GM12878 (cell line): ENCODE measurements around the gene FABP7. TPM values are rescaled to one million over a fixed set of nuclear protein-coding genes. Genes with fewer than 3 reads are reported as not detected.

Experiments
- ATAC-seq: fragments of 200-7000 bp; cut with Tn5 transposase; 3 replicates; pipeline ENCODE4 v1.9.1; 2020; ENCODE audit warnings: mild to moderate bottlenecking, moderate library complexity
- BruUV-seq: library from RNA; stranded (reverse); fragments of 400-500 nt; replicated peaks from 2 replicates; lab custom pipeline; 2021; lab: Mats Ljungman, UMichigan
- CTCF ChIA-PET: fragments of 300-600 bp; sonication (Branson Sonifier 250); formaldehyde crosslinking; extraction: SDS; loops from one replicate; lab custom pipeline; 2021; ENCODE audit warnings: inconsistent platforms; lab: Yijun Ruan, JAX
- POLR2A ChIA-PET: fragments of 350-600 bp; formaldehyde crosslinking; extraction: SDS; loops from one replicate; lab custom pipeline; 2021; ENCODE audit warnings: inconsistent platforms; lab: Charles Lee
- RAD21 ChIA-PET: fragments of 300-600 bp; sonication (Branson Sonifier 250); formaldehyde crosslinking; loops from one replicate; lab custom pipeline; 2023; ENCODE audit warnings: antibody characterized with exemption; ENCODE audit not compliant: unreplicated experiment; lab: Charles Lee
- SMC1A ChIA-PET: fragments of 300-600 bp; sonication (Branson Sonifier 250); formaldehyde crosslinking; loops from one replicate; lab custom pipeline; 2023; ENCODE audit not compliant: unreplicated experiment, uncharacterized antibody; lab: Charles Lee
- DNase-seq: peaks from one replicate; pipeline ENCODE4 v3.0.0-alpha.2; 2011; ENCODE audit warnings: low read depth, low spot score
- FAIRE-seq: peaks from 3 replicates; lab custom pipeline; 2011; peaks lifted over from hg19 to GRCh38; lab: Jason Lieb, UNC
- H2AFZ ChIP-seq: 2 replicates; pipeline ENCODE4 v1.6.0; 2011; ENCODE audit warnings: low read depth, low read length, control low read depth; ENCODE audit not compliant: control insufficient read depth
- H3K27ac ChIP-seq: 2 replicates; pipeline ENCODE4 v1.5.1; 2011; ENCODE audit warnings: control low read depth; ENCODE audit not compliant: control insufficient read depth, insufficient read depth
- H3K27me3 ChIP-seq, 2 experiments: replicated peaks in 1 of 2; 2 replicates each; pipeline versions ENCODE4 v1.6.0 to v1.6.1; 2011; ENCODE audit warnings: low read length in 1 of 2; ENCODE audit not compliant: control insufficient read depth in 2 of 2, insufficient read depth in 2 of 2
- H3K36me3 ChIP-seq, 2 experiments: 2 replicates each; pipeline ENCODE4 v1.5.1; 2011; ENCODE audit warnings: low read length in 1 of 2; ENCODE audit not compliant: control insufficient read depth in 2 of 2, insufficient read depth in 2 of 2
- H3K4me1 ChIP-seq: 2 replicates; pipeline ENCODE4 v1.6.1; 2011; ENCODE audit warnings: mild to moderate bottlenecking, low read length, moderate library complexity, mixed read lengths; ENCODE audit not compliant: control insufficient read depth, insufficient read depth
- H3K4me2 ChIP-seq: 2 replicates; pipeline ENCODE4 v1.6.0; 2011; ENCODE audit warnings: control low read depth; ENCODE audit not compliant: control insufficient read depth, insufficient read depth
- H3K4me3 ChIP-seq: fragments of 200-600 bp; sonication (generic); 2 replicates; pipeline ENCODE4 v1.5.1; 2016
- H3K79me2 ChIP-seq: 2 replicates; pipeline ENCODE4 v1.6.0; 2011; ENCODE audit warnings: low read length; ENCODE audit not compliant: control insufficient read depth, insufficient read depth
- H3K9ac ChIP-seq: 2 replicates; pipeline ENCODE4 v1.8.0; 2011; ENCODE audit warnings: low read length, control low read depth, mixed read lengths; ENCODE audit not compliant: control insufficient read depth, insufficient read depth
- H3K9me3 ChIP-seq: replicated peaks from 3 replicates; pipeline ENCODE4 v1.5.1; 2011; ENCODE audit warnings: mild to moderate bottlenecking, low read length; ENCODE audit not compliant: control insufficient read depth, insufficient read depth
- H4K20me1 ChIP-seq: 2 replicates; pipeline ENCODE4 v1.6.0; 2011; ENCODE audit not compliant: control insufficient read depth, insufficient read depth
- EED ChIP-seq: sonication (generic); IDR thresholded peaks from 2 replicates; pipeline ENCODE4 v1.6.1; 2016; ENCODE audit warnings: antibody characterized with exemption, low read depth
- MEF2B ChIP-seq: fragments of 450-650 bp; IDR thresholded peaks from 2 replicates; pipeline ENCODE4 v1.6.1; 2018; ENCODE audit warnings: mild to moderate bottlenecking, moderate library complexity; ENCODE audit not compliant: partially characterized antibody, poor library complexity, severe bottlenecking
- SMAD5 ChIP-seq: IDR thresholded peaks from 2 replicates; pipeline ENCODE4 v1.6.1; 2016; ENCODE audit warnings: antibody characterized with exemption, low read depth
- ZBTB40 ChIP-seq: fragments of 450-650 bp; IDR thresholded peaks from 2 replicates; pipeline ENCODE4 v1.6.1; 2016; ENCODE audit warnings: mild to moderate bottlenecking, moderate library complexity, borderline replicate concordance
- WGBS: methylation state at CpG from one replicate; pipeline ENCODE4 v1.1.6; 2016; ENCODE audit warnings: low lambda C conversion rate; ENCODE audit not compliant: insufficient replicate concordance, insufficient coverage; ENCODE audit errors: missing lambda C conversion rate; 5-methylcytosine and 5-hydroxymethylcytosine counted together
- in situ Hi-C: fragments of 300-500 bp; cut with MboI; formaldehyde crosslinking; loops from 9 replicates; pipeline ENCODE4 v1.14.3; 2018; ENCODE audit warnings: mixed read lengths
- intact Hi-C: fragments of 100-400 bp; cut with micrococcal nuclease; formaldehyde crosslinking; loops from one replicate; pipeline ENCODE4 v1.14.2; 2022; ENCODE audit not compliant: unreplicated experiment
- polyA plus RNA-seq, 11 experiments: library from polyadenylated mRNA; depleted of rRNA in 4 of 11; unstranded in 6 of 11; stranded (reverse) in 5 of 11; fragments of >200 nt; fragmentation: Nextera tagmentation in 4 of 11; fragmentation: Illumina TruSeq in 1 of 11; extraction: Ambion mirVana in 4 of 11; extraction: Trizol in 1 of 11; gene quantifications; 1 replicate in 1 of 11; 2 replicates in 10 of 11; pipeline versions ENCODE4 v1.2.1 to v1.2.3, GENCODE V29; 2011 to 2016; ENCODE audit warnings: inconsistent platforms in 2 of 11, missing spikeins in 2 of 11, low read depth in 1 of 11
- total RNA-seq, 4 experiments: library from RNA; depleted of rRNA in 3 of 4; stranded (reverse); fragments of >200 nt in 3 of 4; fragmentation: Illumina TruSeq in 1 of 4; extraction: Trizol in 1 of 4; gene quantifications; 2 replicates each; pipeline versions ENCODE4 v1.2.1 to v1.2.3, GENCODE V29; 2013 to 2021

Gene FABP7
- total and polyA plus RNA-seq, 10 of the 15 experiments (the other 5 are each of a cell fraction or from before 2014, with no cell fraction given) = not detected

DNA sequence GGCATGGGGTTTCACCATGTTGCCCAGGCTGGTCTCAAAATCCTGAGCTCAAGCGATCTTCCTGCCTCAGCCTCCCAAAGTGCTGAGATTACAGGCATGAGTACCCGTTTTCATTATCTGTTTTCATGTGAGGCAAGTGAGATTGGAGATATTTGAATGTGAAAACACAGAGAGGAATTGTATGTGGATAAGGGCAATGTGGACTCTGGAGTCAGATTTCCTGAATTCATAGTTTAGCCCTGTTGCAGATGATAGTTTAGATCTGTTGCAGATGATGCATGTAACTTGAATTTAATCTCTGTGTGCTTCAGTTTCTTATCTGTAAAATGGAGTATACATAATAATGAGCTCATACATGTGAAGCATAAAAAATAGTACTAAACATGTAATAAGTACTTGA is 13.2 kb downstream of the FABP7 start (continued):
- TF ChIP-seq MEF2B (no peak), SMAD5 (no peak)

GRCh38 chr6:122797537-122797936 is 18.0 kb downstream of the FABP7 start:
- H2AFZ ChIP-seq = no peak overlapping the region

More at GRCh38 chr6:122797537-122797936, 18.0 kb downstream of the FABP7 start:
- Histone ChIP-seq H3K36me3 (no peaks in the 10 kb centered on the region), H3K9ac (no peak overlapping the region), H3K4me3 (no peak overlapping the region), H3K79me2 (no peaks in the 10 kb centered on the region), H3K4me1 (no peaks in the 10 kb centered on the region), H3K4me2 (no peak overlapping the region), H4K20me1 (no peaks in the 10 kb centered on the region), H3K9me3 (no peaks in the 10 kb centered on the region)
- FAIRE-seq = no peak
- ChIA-PET SMC1A (interaction anchor here (0.6 to 4.6 kb wide), 16 partner anchors 8 to 155 kb away, joined by 3 to 48 read pairs (median 8); partner anchors contain the start of gene SMPDL3A), RAD21 (interaction anchor here (1.1 to 3.6 kb wide), 14 partner anchors 8 to 306 kb away, joined by 3 to 23 read pairs (median 8); partner anchors contain the start of gene SMPDL3A), CTCF (interaction anchor here (1.1 to 7.5 kb wide), 15 partner anchors 8 to 133 kb away, joined by 3 to 59 read pairs (median 6); partner anchors contain the start of gene SMPDL3A)
- WGBS = 47% methylated on average over 3 of the region's 3 CpGs
- no TSS peak for BruUV-seq
- no peak for TF ChIP-seq EED
- peak; percentile 79; the same call in 1 of the 2 replicates for TF ChIP-seq ZBTB40
- TF ChIP-seq, all 136 proteins: peak for 1
- in situ Hi-C loops = no loop called here
- no peak overlapping the region for H3K27ac ChIP-seq
- no peak for ATAC-seq
- no peaks in the 10 kb centered on the region for H3K27me3 ChIP-seq
- POLR2A ChIA-PET = interaction anchor here (2.2 to 2.5 kb wide), 2 partner anchors 8 to 46 kb away, joined by 13 to 15 read pairs; partner anchors contain the start of gene SMPDL3A
- DNase-seq = no peak
- intact Hi-C loops = loop anchor here (5.0 kb wide), 1 partner anchor 135 kb away; no protein-coding TSS in a partner anchor
